ENCODE data around the gene NAIF1. TPM values are rescaled to one million over a fixed set of nuclear protein-coding genes. Genes with fewer than 3 reads are reported as not detected.
A peak's percentile ranks its signal among the peaks of the same experiment; 100 is the strongest.

NAIF1 gene
- total and polyA plus RNA-seq, 10 of the 15 experiments (the other 5 are each of a cell fraction or from before 2014, with no cell fraction given): 2.4 to 14.2 (median 7.1) TPM

- Histone ChIP-seq H3K79me2 (ENCODE audit: control insufficient read depth, insufficient read depth, low read length) (no peaks in the 10 kb centered on the region), H2AFZ (ENCODE audit: control insufficient read depth, low read depth, low read length) (no peak overlapping the region; the same call in 1 of the 2 replicates), H3K4me2 (ENCODE audit: control insufficient read depth, insufficient read depth) (no peak overlapping the region), H3K9ac (ENCODE audit: control insufficient read depth, insufficient read depth, low read length) (no peak overlapping the region), H3K4me1 (ENCODE audit: control insufficient read depth, insufficient read depth, low read length) (no peaks in the 10 kb centered on the region), H3K36me3 (ENCODE audit: control insufficient read depth in 2 of 2, insufficient read depth in 2 of 2, low read length in 1 of 2) (no peaks in the 10 kb centered on the region), H3K27ac (ENCODE audit: control insufficient read depth, insufficient read depth) (no peak overlapping the region), H4K20me1 (ENCODE audit: control insufficient read depth, insufficient read depth) (no peaks in the 10 kb centered on the region), H3K4me3 (no peak overlapping the region), H3K27me3 (replicated peaks in 1 of 2; ENCODE audit: control insufficient read depth in 2 of 2, insufficient read depth in 2 of 2, low read length in 1 of 2) (no peaks in the 10 kb centered on the region; a peak in 2 of 4 replicates), H3K9me3 (replicated peaks; ENCODE audit: control insufficient read depth, insufficient read depth, low read length) (no peaks in the 10 kb centered on the region)
- peak; percentile 49 for FAIRE-seq
- intact Hi-C loops (cut with micrococcal nuclease; ENCODE audit: unreplicated experiment) (no loop called here), in situ Hi-C loops (cut with MboI) (no loop called here)
- RAD21 ChIA-PET (ENCODE audit: unreplicated experiment): interaction anchor here (1.0 kb wide), 1 partner anchor 69 kb away, joined by 3 read pairs; no protein-coding TSS in a partner anchor
- BruUV-seq (replicated peaks): no TSS peak
- ATAC-seq: peak; percentile 93
- DNase-seq (ENCODE audit: low read depth, low spot score): no peak
- CTCF ChIA-PET: interaction anchor here (1.0 kb wide), 1 partner anchor 13 kb away, joined by 3 read pairs; no protein-coding TSS in a partner anchor
- SMC1A ChIA-PET (ENCODE audit: uncharacterized antibody, unreplicated experiment): interaction anchor here (1.2 kb wide), 1 partner anchor 93 kb away, joined by 4 read pairs; no protein-coding TSS in a partner anchor
- TF ChIP-seq USF1 (IDR thresholded peaks at IDR 0.05; ENCODE audit: borderline replicate concordance, extremely low read length, insufficient read depth, low read depth, low read length) (peak; percentile 30), IKZF2 (IDR thresholded peaks at IDR 0.05) (no peak), NFYB (IDR thresholded peaks at IDR 0.05; ENCODE audit: insufficient read depth, low read depth, low read length) (peak; percentile 62; the same call in 1 of the 2 replicates), FOS (IDR thresholded peaks at IDR 0.05; ENCODE audit: borderline replicate concordance, extremely low read depth, insufficient read length) (peak; percentile 9)
- POLR2A ChIA-PET: interaction anchor here (0.6 to 2.3 kb wide), 4 partner anchors 15 to 555 kb away, joined by 3 to 10 read pairs (median 4); partner anchors contain the start of genes NAIF1 and SLC25A25
Observed at GRCh38 chr9:128048663-128049062, 18.5 kb downstream of the NAIF1 start.

GRCh38 chr9:128047231-128047630 lies 19.9 kb downstream of the NAIF1 start:
- RAD21 ChIA-PET (ENCODE audit: unreplicated experiment): interaction anchor here (1.0 to 1.3 kb wide), 2 partner anchors 13 to 96 kb away, joined by 3 to 4 read pairs; no protein-coding TSS in a partner anchor
- no peak for FAIRE-seq
- 48% methylated on average over 6 of the region's 6 CpGs for WGBS (ENCODE audit: insufficient coverage, insufficient replicate concordance, low lambda C conversion rate, missing lambda C conversion rate)
- no TSS peak for BruUV-seq (replicated peaks)
- Histone ChIP-seq H3K4me2 (ENCODE audit: control insufficient read depth, insufficient read depth) (no peak overlapping the region), H3K4me1 (ENCODE audit: control insufficient read depth, insufficient read depth, low read length) (no peaks in the 10 kb centered on the region), H2AFZ (ENCODE audit: control insufficient read depth, low read depth, low read length) (no peak overlapping the region), H3K36me3 (ENCODE audit: control insufficient read depth in 2 of 2, insufficient read depth in 2 of 2, low read length in 1 of 2) (no peaks in the 10 kb centered on the region), H3K9me3 (replicated peaks; ENCODE audit: control insufficient read depth, insufficient read depth, low read length) (no peaks in the 10 kb centered on the region), H3K27ac (ENCODE audit: control insufficient read depth, insufficient read depth) (no peak overlapping the region), H3K79me2 (ENCODE audit: control insufficient read depth, insufficient read depth, low read length) (no peaks in the 10 kb centered on the region), H4K20me1 (ENCODE audit: control insufficient read depth, insufficient read depth) (no peaks in the 10 kb centered on the region), H3K4me3 (no peak overlapping the region), H3K27me3 (replicated peaks in 1 of 2; ENCODE audit: control insufficient read depth in 2 of 2, insufficient read depth in 2 of 2, low read length in 1 of 2) (no peaks in the 10 kb centered on the region; a peak in 2 of 4 replicates), H3K9ac (ENCODE audit: control insufficient read depth, insufficient read depth, low read length) (no peak overlapping the region)
- intact Hi-C loops (cut with micrococcal nuclease; ENCODE audit: unreplicated experiment) (no loop called here), in situ Hi-C loops (cut with MboI) (no loop called here)
- TF ChIP-seq KAT2A (conservative IDR thresholded peaks at IDR 0.05; ENCODE audit: control insufficient read depth, low read depth, low read length): no peak
- no peak for TF ChIP-seq NR2C1 (IDR thresholded peaks at IDR 0.05)
- no peak for TF ChIP-seq SUPT20H (IDR thresholded peaks at IDR 0.05; ENCODE audit: borderline replicate concordance, control insufficient read depth, low read depth, low read length)
- TF ChIP-seq ZNF274 (IDR thresholded peaks at IDR 0.05; ENCODE audit: insufficient read depth, insufficient read length): no peak
- TF ChIP-seq SMARCA5 (IDR thresholded peaks at IDR 0.05): no peak
- no peak for TF ChIP-seq STAT3 (IDR thresholded peaks at IDR 0.05; ENCODE audit: low read depth, low read length)
- TF ChIP-seq TCF12 (IDR thresholded peaks at IDR 0.05; ENCODE audit: low read depth, low read length): no peak
- no peak for DNase-seq (ENCODE audit: low read depth, low spot score)
- SMC1A ChIA-PET (ENCODE audit: uncharacterized antibody, unreplicated experiment): interaction anchor here (0.6 to 2.7 kb wide), 3 partner anchors 12 to 153 kb away, joined by 3 to 9 read pairs (median 7); no protein-coding TSS in a partner anchor
- POLR2A ChIA-PET: interaction anchor here (0.5 to 2.3 kb wide), 4 partner anchors 12 to 178 kb away, joined by 3 to 10 read pairs (median 7); no protein-coding TSS in a partner anchor
- CTCF ChIA-PET: interaction anchor here (0.9 to 1.7 kb wide), 3 partner anchors 11 to 105 kb away, joined by 3 to 5 read pairs (median 4); no protein-coding TSS in a partner anchor
- ATAC-seq: no peak
